Thoracic aorta (tissue), 2 donors: ENCODE measurements around the gene SDC1. TPM values are rescaled to one million over a fixed set of nuclear protein-coding genes. Genes with fewer than 3 reads are reported as not detected.

ENCODE experiments used
- ATAC-seq: fragments of 150-250 bp; one replicate; pipeline ENCODE4 v1.8.0; 2017; ENCODE audit warnings: low read depth; ENCODE audit not compliant: insufficient number of reproducible peaks, low FRiP score
- DNase-seq: peaks from one replicate; pipeline ENCODE4 v3.0.0-alpha.2; 2020; ENCODE audit warnings: low spot score
- H3K27ac ChIP-seq, 2 donors: fragments of 200-600 bp; sonication (generic); 1 replicate in 1 of 2; 2 replicates in 1 of 2; pipeline ENCODE4 v1.5.1; 2016; ENCODE audit warnings: mild to moderate bottlenecking in 2 of 2, moderate library complexity in 2 of 2
- H3K27me3 ChIP-seq: fragments of 200-600 bp; sonication (generic); replicated peaks from 2 replicates; pipeline ENCODE4 v1.6.0; 2016; ENCODE audit warnings: mild to moderate bottlenecking; ENCODE audit not compliant: insufficient read depth
- H3K36me3 ChIP-seq: fragments of 200-600 bp; sonication (generic); one replicate; pipeline ENCODE4 v1.5.1; 2016
- H3K4me1 ChIP-seq, 2 donors: fragments of 200-600 bp; sonication (generic); 1 replicate in 1 of 2; 2 replicates in 1 of 2; pipeline versions ENCODE4 v1.5.1 to v1.6.0; 2016; ENCODE audit warnings: low read depth in 2 of 2, mild to moderate bottlenecking in 1 of 2; ENCODE audit not compliant: control insufficient read depth in 1 of 2
- H3K4me3 ChIP-seq: fragments of 200-600 bp; sonication (generic); 2 replicates; pipeline ENCODE4 v1.5.1; 2016; ENCODE audit warnings: mild to moderate bottlenecking
- H3K9me3 ChIP-seq: fragments of 200-600 bp; sonication (generic); 2 replicates; pipeline ENCODE4 v1.5.1; 2016
- CTCF ChIP-seq: fragments of 200-600 bp; sonication (generic); IDR thresholded peaks from one replicate; pipeline ENCODE4 v1.5.1; 2019; ENCODE audit warnings: antibody characterized with exemption
- total RNA-seq, 2 donors: library from RNA; depleted of rRNA; stranded (reverse); fragments of >200 nt; gene quantifications; one replicate each; pipeline versions ENCODE4 v1.1.0 to v1.2.3, GENCODE V29; 2016

The SDC1 gene
- total RNA-seq, 2 donors from 2014 or later: 3.1 to 9.6 TPM

- Histone ChIP-seq H3K4me3 (no peak overlapping the region), H3K9me3 (no peaks in the 10 kb centered on the region), H3K4me1 (no peaks in the 10 kb centered on the region), H3K27me3 (no peaks in the 10 kb centered on the region), H3K27ac (no peak overlapping the region), H3K36me3 (no peaks in the 10 kb centered on the region)
- TF ChIP-seq CTCF: no peak
- ATAC-seq (no peak), DNase-seq (no peak)
These were observed 51.2 kb downstream of the SDC1 start for GRCh38 chr2:20173496-20174402.

GRCh38 chr2:20173064-20173463 lies 51.9 kb downstream of the SDC1 start:
- Histone ChIP-seq H3K27me3 (no peaks in the 10 kb centered on the region), H3K36me3 (no peaks in the 10 kb centered on the region), H3K4me3 (no peak overlapping the region), H3K27ac (no peak overlapping the region), H3K9me3 (no peaks in the 10 kb centered on the region), H3K4me1 (no peaks in the 10 kb centered on the region)
- DNase-seq: no peak
- ATAC-seq: no peak
- TF ChIP-seq CTCF: no peak

GRCh38 chr2:20172273-20173055 lies 52.5 kb downstream of the SDC1 start:
- no peaks in the 10 kb centered on the region for H3K9me3 ChIP-seq
- no peaks in the 10 kb centered on the region for H3K27me3 ChIP-seq
- no peak overlapping the region for H3K27ac ChIP-seq
- H3K36me3 ChIP-seq: no peaks in the 10 kb centered on the region
- H3K4me3 ChIP-seq: no peak overlapping the region
- TF ChIP-seq CTCF: no peak
- H3K4me1 ChIP-seq: no peaks in the 10 kb centered on the region
- ATAC-seq: no peak
- DNase-seq: no peak

GRCh38 chr2:20171445-20171977 lies 53.4 kb downstream of the SDC1 start:
- no peak overlapping the region for H3K27ac ChIP-seq
- no peak overlapping the region for H3K4me3 ChIP-seq
- no peak for DNase-seq

More at GRCh38 chr2:20171445-20171977, 53.4 kb downstream of the SDC1 start:
- Histone ChIP-seq H3K4me1 (no peaks in the 10 kb centered on the region), H3K9me3 (no peaks in the 10 kb centered on the region), H3K36me3 (no peaks in the 10 kb centered on the region), H3K27me3 (no peaks in the 10 kb centered on the region)
- no peak for ATAC-seq
- TF ChIP-seq CTCF: no peak
